GM18505 (cell line): ENCODE results near the gene PFDN5.
"Not testable (repeated sequence)": the region's sequence is repeated elsewhere in the genome, so short reads cannot be mapped to it uniquely, and the experiment has no call there.

ENCODE experiments used
- ATAC-seq: cut with Tn5 transposase; IDR thresholded peaks from one replicate; pipeline ENCODE4 v1.9.1; 2021; ENCODE audit not compliant: unreplicated experiment
- POLR2A ChIP-seq: IDR thresholded peaks from 4 replicates; pipeline ENCODE4 v1.6.1; 2011; ENCODE audit warnings: borderline replicate concordance; ENCODE audit not compliant: insufficient read depth, insufficient read length; ENCODE audit errors: extremely low read depth

PFDN5 gene

GRCh38 chr12:53268630-53269562 is 26.4 kb upstream of the PFDN5 start:
- ATAC-seq = no peak
- no peak for TF ChIP-seq POLR2A

DNA sequence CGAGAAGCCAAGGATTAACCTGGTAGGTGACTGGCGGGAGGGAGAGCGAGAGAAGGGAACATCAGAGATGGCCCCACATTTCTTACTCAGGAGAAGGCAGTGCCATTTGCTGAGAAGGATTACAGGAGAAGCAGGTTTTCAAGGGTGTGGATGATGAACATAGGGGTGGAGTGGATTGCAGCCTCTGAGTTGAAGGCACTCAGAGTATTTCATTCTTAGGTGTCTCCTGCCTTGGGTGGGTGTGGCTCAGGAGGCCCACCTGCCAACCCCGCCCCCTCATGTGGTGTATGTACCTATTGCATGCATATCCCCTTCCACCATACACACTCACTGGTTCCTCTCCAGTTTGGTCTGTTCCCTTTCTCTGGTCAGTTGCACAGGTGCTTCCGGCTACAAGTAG is 20.9 kb upstream of the PFDN5 start:
- ATAC-seq = no peak
- no peak for TF ChIP-seq POLR2A

DNA sequence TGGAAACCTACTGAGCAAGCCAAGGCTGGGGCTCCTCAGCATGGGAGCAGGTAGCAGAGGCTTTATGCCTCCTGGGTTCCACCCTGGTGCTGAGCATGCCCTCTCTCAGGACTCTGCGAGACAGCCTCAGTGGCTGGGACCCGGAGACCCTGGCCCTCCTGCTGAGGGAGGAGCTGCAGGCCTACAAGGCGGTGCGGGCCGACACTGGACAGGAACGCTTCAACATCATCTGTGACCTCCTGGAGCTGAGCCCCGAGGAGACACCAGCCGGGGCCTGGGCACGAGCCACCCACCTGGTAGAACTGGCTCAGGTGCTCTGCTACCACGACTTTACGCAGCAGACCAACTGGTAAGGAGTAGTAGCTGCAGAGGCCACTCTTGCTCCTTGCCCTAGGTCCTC is 18.8 kb upstream of the PFDN5 start:
- ATAC-seq = no peak
- no peak for TF ChIP-seq POLR2A

DNA sequence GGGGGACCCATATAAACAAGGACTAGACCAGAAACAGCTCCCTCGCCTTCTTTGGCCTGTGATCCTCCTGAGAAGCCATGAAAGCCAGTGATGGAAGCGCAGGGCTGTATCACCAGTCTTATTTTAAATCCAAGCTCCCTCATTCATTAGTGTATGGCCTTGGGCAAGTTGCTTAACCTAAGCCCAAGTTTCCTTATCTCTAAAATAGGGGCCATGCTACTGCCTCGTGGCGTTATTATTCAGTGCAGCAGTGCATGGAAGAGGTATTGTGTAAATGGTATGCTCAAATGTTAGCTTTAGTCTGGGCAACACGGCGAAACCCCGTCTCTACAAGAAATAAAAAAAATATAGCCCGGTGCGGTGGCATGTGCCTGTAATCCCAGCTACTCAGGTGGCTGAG is 17.4 kb upstream of the PFDN5 start:
- no peak for ATAC-seq
- no peak for TF ChIP-seq POLR2A

- no peak for TF ChIP-seq POLR2A
- ATAC-seq = no peak
Observed at GRCh38 chr12:53279283-53279869, 16.0 kb upstream of the PFDN5 start.

- no peak for TF ChIP-seq POLR2A
- ATAC-seq = no peak
Observed at GRCh38 chr12:53279888-53280498, 15.3 kb upstream of the PFDN5 start.

DNA sequence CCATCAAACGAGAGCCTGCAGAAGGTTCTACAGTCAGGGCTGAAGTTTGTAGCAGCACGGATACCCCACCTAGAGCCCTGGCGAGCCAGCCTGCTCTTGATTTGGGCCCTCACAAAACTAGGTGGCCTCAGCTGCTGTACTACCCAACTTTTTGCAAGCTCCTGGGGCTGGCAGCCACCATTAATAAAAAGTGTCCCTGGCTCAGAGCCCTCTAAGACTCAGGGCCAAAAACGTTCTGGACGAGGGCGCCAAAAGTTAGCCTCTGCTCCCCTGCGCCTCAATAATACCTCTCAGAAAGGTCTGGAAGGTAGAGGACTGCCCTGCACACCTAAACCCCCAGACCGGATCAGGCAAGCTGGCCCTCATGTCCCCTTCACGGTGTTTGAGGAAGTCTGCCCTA is 8.9 kb upstream of the PFDN5 start:
- no peak for TF ChIP-seq POLR2A
- ATAC-seq = no peak

DNA sequence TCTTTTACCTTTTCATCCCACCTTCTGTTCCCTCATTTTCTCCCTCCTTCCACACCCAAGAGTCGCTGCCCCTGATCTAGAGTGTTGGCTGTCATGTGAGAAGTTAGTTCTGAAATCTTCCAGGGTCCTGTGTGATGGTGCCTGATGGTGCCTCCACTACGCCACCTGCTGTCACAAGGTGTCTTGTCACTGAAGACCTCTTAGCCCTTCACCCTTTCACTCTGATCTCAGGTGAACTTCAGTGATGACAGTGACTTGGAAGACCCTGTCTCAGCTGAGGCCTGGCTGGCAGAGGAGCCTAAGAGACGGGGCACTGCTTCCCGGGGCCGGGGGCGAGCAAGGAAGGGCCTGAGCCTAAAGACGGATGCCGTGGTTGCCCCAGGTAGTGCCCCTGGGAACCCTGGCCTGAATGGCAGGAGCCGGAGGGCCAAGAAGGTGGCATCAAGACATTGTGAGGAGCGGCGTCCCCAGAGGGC is 7.6 kb upstream of the PFDN5 start:
- no peak for TF ChIP-seq POLR2A
- ATAC-seq = no peak

GRCh38 chr12:53288322-53288721 is 7.0 kb upstream of the PFDN5 start:
- TF ChIP-seq POLR2A = no peak
- no peak for ATAC-seq

DNA sequence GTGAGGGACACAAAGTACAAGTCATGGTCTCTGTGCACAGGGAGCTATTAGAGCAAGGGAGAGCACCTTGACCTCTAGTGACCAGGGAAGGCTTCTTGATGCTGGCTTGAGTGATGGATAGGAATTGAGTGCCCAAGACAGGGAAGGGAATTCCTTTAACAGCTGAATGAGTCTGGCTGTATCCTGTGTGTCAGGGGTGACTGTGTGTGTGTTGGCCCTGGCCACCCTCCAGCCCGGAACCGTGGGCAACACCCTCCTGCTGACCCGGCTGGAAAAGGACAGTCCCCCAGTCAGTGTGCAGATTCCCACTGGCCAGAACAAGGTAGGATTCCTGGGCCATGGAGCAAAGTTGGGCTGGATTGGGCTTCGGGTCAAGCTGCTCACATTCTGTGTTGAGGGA is 5.5 kb upstream of the PFDN5 start:
- no peak for ATAC-seq
- no peak for TF ChIP-seq POLR2A

- TF ChIP-seq POLR2A = no peak
- ATAC-seq = no peak
Observed at GRCh38 chr12:53290661-53291060, 4.7 kb upstream of the PFDN5 start.

DNA sequence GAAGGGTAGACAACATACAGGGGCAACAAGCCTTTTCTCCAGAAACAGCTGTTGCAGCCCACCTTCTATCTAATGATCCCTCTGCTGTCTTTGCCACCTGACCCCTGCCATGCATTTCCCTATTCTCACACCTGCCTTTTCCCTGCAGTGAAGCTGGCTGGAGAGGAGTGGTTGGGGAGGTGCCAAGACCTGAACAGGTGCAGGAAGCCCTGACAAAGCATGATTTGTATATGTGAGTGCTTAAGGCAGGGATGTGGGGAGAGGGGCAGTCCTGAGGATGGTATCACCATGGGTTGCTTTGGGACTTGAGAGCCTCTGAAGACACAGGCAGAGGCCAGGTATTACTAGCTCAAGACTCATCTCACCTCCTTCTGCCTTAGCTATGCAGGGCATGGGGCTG is 2.9 kb upstream of the PFDN5 start:
- ATAC-seq = no peak
- no peak for TF ChIP-seq POLR2A

- ATAC-seq = no peak
- TF ChIP-seq POLR2A = no peak
Observed at GRCh38 chr12:53295891-53296219, 513 bp downstream of the PFDN5 start.

DNA sequence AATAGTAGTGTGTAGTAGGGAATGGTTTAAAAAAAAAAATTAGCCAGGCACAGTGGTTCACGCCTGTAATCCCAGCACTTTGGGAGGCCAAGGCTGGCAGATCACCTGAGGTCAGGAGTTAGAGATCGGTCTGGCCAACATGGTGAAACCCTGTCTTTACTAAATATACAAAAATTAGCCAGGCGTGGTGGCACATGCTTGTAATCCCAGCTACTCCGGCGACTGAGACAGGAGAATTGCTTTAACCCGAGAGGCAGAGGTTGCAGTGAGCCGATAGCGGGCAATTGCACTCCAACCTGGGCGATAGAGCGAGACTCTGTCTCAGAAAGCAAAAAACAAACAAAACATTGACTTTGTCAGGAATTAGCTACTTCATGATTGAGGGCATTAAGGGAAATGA is 1.8 kb downstream of the PFDN5 start:
- ATAC-seq = not testable (repeated sequence)
